ENCODE results near the gene EMID1.

The EMID1 gene

DNA sequence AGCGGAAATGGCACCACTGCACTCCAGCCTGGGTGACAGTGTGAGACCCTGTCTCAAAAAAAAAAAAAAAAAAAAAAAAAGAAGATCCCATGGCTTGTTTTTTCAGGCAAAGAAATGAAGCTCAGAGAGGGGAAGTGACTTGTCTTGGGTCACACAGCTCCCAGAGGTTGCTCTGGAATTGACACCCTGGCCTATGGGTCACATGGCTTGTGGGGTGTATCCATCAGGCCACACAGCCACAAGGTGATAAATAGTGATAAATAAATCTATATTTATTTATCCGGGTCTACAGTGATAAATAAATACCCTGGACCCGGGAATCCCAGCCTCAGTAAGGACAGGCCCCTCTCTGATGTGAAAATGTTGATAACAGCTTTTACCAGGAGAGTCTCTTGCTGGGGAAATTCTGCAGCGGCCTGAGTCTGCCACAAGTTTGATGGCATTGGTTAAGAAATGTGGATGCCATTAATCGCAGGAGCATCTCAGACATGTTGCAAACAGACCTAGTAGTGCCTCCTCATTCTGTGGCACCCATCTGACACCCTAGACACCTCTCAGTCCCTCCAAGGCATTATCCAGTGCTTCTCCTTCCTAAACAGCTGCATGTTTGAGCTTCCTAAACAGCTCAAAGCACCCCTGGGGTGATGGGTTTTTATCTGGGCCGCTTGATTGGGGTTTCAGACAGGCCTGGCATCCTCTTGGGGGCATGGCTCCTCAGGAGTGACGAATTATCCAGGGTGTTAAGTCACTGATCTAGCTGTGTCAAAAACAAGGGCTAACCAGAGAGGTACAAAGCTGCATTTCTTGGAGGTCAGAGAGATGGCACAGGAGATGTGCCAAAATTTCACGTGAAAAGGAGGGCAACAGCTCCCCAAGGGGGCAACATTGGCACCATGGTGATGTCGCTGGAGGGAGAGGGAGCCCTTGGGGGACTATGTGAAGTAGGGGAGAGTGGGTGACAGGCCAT, 1.9 kb upstream of the EMID1 start:
- no peak overlapping the region for H3K27ac ChIP-seq (ENCODE audit: low read depth, low read length)
- peaks cover 8 to 13% of the 10 kb centered on the region in 2 donors for H3K27me3 ChIP-seq (ENCODE audit: control insufficient read depth in 1 of 2, insufficient read depth in 2 of 2, low read length in 2 of 2)
- no peaks in the 10 kb centered on the region for H3K9me3 ChIP-seq (ENCODE audit: control insufficient read depth in 1 of 2, low read length in 2 of 2)
- no peak overlapping the region for H3K4me3 ChIP-seq (ENCODE audit: low read depth in 1 of 2, low read length in 2 of 2)
- no peak overlapping the region for H3K9ac ChIP-seq (ENCODE audit: low read depth in 1 of 2, low read length in 2 of 2)
- peaks cover 12 to 34% of the 10 kb centered on the region in 2 donors for H3K4me1 ChIP-seq (ENCODE audit: control insufficient read depth in 1 of 2, insufficient read depth in 2 of 2, low read length in 2 of 2)
- H3K36me3 ChIP-seq (ENCODE audit: control insufficient read depth in 1 of 2, insufficient read depth in 2 of 2, low read length in 2 of 2) = no peaks in the 10 kb centered on the region

DNA sequence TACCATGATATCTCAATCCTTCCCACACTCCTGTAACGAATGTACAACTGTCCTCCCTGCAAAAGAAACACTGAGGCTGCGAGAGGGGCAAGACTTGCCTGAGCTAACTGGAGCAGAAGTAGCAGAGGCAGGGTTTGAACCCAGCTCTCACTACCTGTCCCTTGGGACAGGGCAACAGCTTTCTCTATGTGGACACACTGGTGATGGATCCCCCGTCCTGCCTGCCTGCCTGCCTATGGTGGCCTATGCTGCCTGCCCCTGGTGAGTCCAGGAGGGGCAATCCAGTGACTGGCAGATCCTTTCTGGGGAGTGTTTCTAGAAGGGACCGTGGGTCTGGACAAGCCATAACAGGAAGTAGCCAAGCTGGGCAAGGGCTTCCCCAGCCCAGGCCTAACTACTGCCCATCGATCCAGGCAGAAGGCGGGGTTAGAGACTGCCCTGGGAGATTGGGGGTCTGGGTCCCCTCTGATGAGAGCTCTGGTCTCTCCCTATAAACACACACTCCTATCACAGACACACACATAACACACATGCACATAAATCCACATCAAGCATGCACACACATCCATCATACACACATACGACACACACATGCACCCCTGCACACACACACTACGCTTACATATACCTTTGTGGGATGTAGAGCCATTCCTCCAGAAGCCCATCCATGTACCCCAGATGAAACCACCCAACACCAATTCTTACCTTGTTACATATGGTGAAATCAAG, 1.1 kb upstream of the EMID1 start:
- no peak overlapping the region for H3K9ac ChIP-seq (ENCODE audit: low read depth in 1 of 2, low read length in 2 of 2)
- H3K27me3 ChIP-seq (ENCODE audit: control insufficient read depth in 1 of 2, insufficient read depth in 2 of 2, low read length in 2 of 2) = peaks cover 8 to 13% of the 10 kb centered on the region in 2 donors
- H3K4me3 ChIP-seq (ENCODE audit: low read depth in 1 of 2, low read length in 2 of 2) = peak overlapping the region in 1 of 2 donors; percentile 58
- peaks cover 17 to 40% of the 10 kb centered on the region in 2 donors for H3K4me1 ChIP-seq (ENCODE audit: control insufficient read depth in 1 of 2, insufficient read depth in 2 of 2, low read length in 2 of 2)
- H3K9me3 ChIP-seq (ENCODE audit: control insufficient read depth in 1 of 2, low read length in 2 of 2) = no peaks in the 10 kb centered on the region
- H3K36me3 ChIP-seq (ENCODE audit: control insufficient read depth in 1 of 2, insufficient read depth in 2 of 2, low read length in 2 of 2) = no peaks in the 10 kb centered on the region
- H3K27ac ChIP-seq (ENCODE audit: low read depth, low read length) = no peak overlapping the region

- Histone ChIP-seq H3K27ac (ENCODE audit: low read depth, low read length) (no peak overlapping the region), H3K27me3 (ENCODE audit: control insufficient read depth in 1 of 2, insufficient read depth in 2 of 2, low read length in 2 of 2) (peaks cover 8 to 13% of the 10 kb centered on the region in 2 donors)
Observed at GRCh38 chr22:29205252-29205593, 473 bp upstream of the EMID1 start.

GRCh38 chr22:29206372-29207242, 911 bp downstream of the EMID1 start:
- no peak overlapping the region for H3K27ac ChIP-seq (ENCODE audit: low read depth, low read length)
- H3K4me3 ChIP-seq (ENCODE audit: low read depth in 1 of 2, low read length in 2 of 2) = peak overlapping the region; percentile 65 to 68
- peaks cover 17 to 39% of the 10 kb centered on the region in 2 donors for H3K4me1 ChIP-seq (ENCODE audit: control insufficient read depth in 1 of 2, insufficient read depth in 2 of 2, low read length in 2 of 2)
- H3K27me3 ChIP-seq (ENCODE audit: control insufficient read depth in 1 of 2, insufficient read depth in 2 of 2, low read length in 2 of 2) = peaks cover 8 to 13% of the 10 kb centered on the region in 2 donors
- H3K9me3 ChIP-seq (ENCODE audit: control insufficient read depth in 1 of 2, low read length in 2 of 2) = no peaks in the 10 kb centered on the region
- H3K36me3 ChIP-seq (ENCODE audit: control insufficient read depth in 1 of 2, insufficient read depth in 2 of 2, low read length in 2 of 2) = no peaks in the 10 kb centered on the region
- H3K9ac ChIP-seq (ENCODE audit: low read depth in 1 of 2, low read length in 2 of 2) = peak overlapping the region; percentile 34 to 64

More at GRCh38 chr22:29205252-29205593, 473 bp upstream of the EMID1 start:
- Histone ChIP-seq H3K4me1 (ENCODE audit: control insufficient read depth in 1 of 2, insufficient read depth in 2 of 2, low read length in 2 of 2) (peaks cover 17 to 40% of the 10 kb centered on the region in 2 donors), H3K4me3 (ENCODE audit: low read depth in 1 of 2, low read length in 2 of 2) (peak overlapping the region in 1 of 2 donors; percentile 58), H3K9ac (ENCODE audit: low read depth in 1 of 2, low read length in 2 of 2) (no peak overlapping the region), H3K9me3 (ENCODE audit: control insufficient read depth in 1 of 2, low read length in 2 of 2) (no peaks in the 10 kb centered on the region), H3K36me3 (ENCODE audit: control insufficient read depth in 1 of 2, insufficient read depth in 2 of 2, low read length in 2 of 2) (no peaks in the 10 kb centered on the region)

GRCh38 chr22:29207243-29207550, 1.5 kb downstream of the EMID1 start:
- Histone ChIP-seq H3K36me3 (ENCODE audit: control insufficient read depth in 1 of 2, insufficient read depth in 2 of 2, low read length in 2 of 2) (no peaks in the 10 kb centered on the region), H3K9me3 (ENCODE audit: control insufficient read depth in 1 of 2, low read length in 2 of 2) (no peaks in the 10 kb centered on the region), H3K4me3 (ENCODE audit: low read depth in 1 of 2, low read length in 2 of 2) (no peak overlapping the region), H3K4me1 (ENCODE audit: control insufficient read depth in 1 of 2, insufficient read depth in 2 of 2, low read length in 2 of 2) (peaks cover 11 to 33% of the 10 kb centered on the region in 2 donors), H3K27ac (ENCODE audit: low read depth, low read length) (no peak overlapping the region), H3K27me3 (ENCODE audit: control insufficient read depth in 1 of 2, insufficient read depth in 2 of 2, low read length in 2 of 2) (peaks cover 8 to 13% of the 10 kb centered on the region in 2 donors), H3K9ac (ENCODE audit: low read depth in 1 of 2, low read length in 2 of 2) (no peak overlapping the region)

GRCh38 chr22:29207562-29208501, 2.1 kb downstream of the EMID1 start:
- Histone ChIP-seq H3K4me3 (ENCODE audit: low read depth in 1 of 2, low read length in 2 of 2) (no peak overlapping the region), H3K9me3 (ENCODE audit: control insufficient read depth in 1 of 2, low read length in 2 of 2) (no peaks in the 10 kb centered on the region), H3K27ac (ENCODE audit: low read depth, low read length) (no peak overlapping the region), H3K9ac (ENCODE audit: low read depth in 1 of 2, low read length in 2 of 2) (no peak overlapping the region), H3K4me1 (ENCODE audit: control insufficient read depth in 1 of 2, insufficient read depth in 2 of 2, low read length in 2 of 2) (peaks cover 5 to 27% of the 10 kb centered on the region in 2 donors), H3K27me3 (ENCODE audit: control insufficient read depth in 1 of 2, insufficient read depth in 2 of 2, low read length in 2 of 2) (peaks cover 8 to 13% of the 10 kb centered on the region in 2 donors), H3K36me3 (ENCODE audit: control insufficient read depth in 1 of 2, insufficient read depth in 2 of 2, low read length in 2 of 2) (no peaks in the 10 kb centered on the region)

DNA sequence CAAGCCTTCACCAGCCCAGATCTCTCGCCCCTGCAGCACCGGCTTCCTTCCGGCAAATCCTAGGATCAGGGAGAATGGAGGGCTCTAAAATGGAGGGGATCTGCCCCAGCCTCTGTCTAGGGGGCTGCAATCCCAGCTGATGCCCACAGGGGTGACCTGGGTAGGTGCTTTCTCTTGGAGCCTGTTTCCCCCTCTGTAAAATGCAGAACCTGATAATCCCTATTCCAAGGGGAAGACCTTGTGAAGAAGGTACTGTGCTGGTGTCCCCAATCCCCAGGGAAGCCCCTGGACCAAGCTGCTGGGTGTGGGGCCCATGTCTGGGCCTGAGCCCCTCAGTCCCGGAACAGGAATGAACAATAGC, 2.8 kb downstream of the EMID1 start:
- peaks cover 8 to 13% of the 10 kb centered on the region in 2 donors for H3K27me3 ChIP-seq (ENCODE audit: control insufficient read depth in 1 of 2, insufficient read depth in 2 of 2, low read length in 2 of 2)
- no peaks in the 10 kb centered on the region for H3K9me3 ChIP-seq (ENCODE audit: control insufficient read depth in 1 of 2, low read length in 2 of 2)
- no peaks in the 10 kb centered on the region for H3K36me3 ChIP-seq (ENCODE audit: control insufficient read depth in 1 of 2, insufficient read depth in 2 of 2, low read length in 2 of 2)
- H3K9ac ChIP-seq (ENCODE audit: low read depth in 1 of 2, low read length in 2 of 2) = no peak overlapping the region
- H3K4me3 ChIP-seq (ENCODE audit: low read depth in 1 of 2, low read length in 2 of 2) = no peak overlapping the region
- no peak overlapping the region for H3K27ac ChIP-seq (ENCODE audit: low read depth, low read length)
- peaks cover 5 to 27% of the 10 kb centered on the region in 2 donors for H3K4me1 ChIP-seq (ENCODE audit: control insufficient read depth in 1 of 2, insufficient read depth in 2 of 2, low read length in 2 of 2)

GRCh38 chr22:29208879-29209623, 3.4 kb downstream of the EMID1 start:
- Histone ChIP-seq H3K27me3 (ENCODE audit: control insufficient read depth in 1 of 2, insufficient read depth in 2 of 2, low read length in 2 of 2) (peaks cover 8 to 13% of the 10 kb centered on the region in 2 donors), H3K4me3 (ENCODE audit: low read depth in 1 of 2, low read length in 2 of 2) (no peak overlapping the region), H3K9me3 (ENCODE audit: control insufficient read depth in 1 of 2, low read length in 2 of 2) (no peaks in the 10 kb centered on the region), H3K4me1 (ENCODE audit: control insufficient read depth in 1 of 2, insufficient read depth in 2 of 2, low read length in 2 of 2) (peaks cover 5 to 27% of the 10 kb centered on the region in 2 donors), H3K9ac (ENCODE audit: low read depth in 1 of 2, low read length in 2 of 2) (no peak overlapping the region), H3K36me3 (ENCODE audit: control insufficient read depth in 1 of 2, insufficient read depth in 2 of 2, low read length in 2 of 2) (no peaks in the 10 kb centered on the region), H3K27ac (ENCODE audit: low read depth, low read length) (no peak overlapping the region)

- no peak overlapping the region for H3K9ac ChIP-seq (ENCODE audit: low read depth in 1 of 2, low read length in 2 of 2)
- H3K36me3 ChIP-seq (ENCODE audit: control insufficient read depth in 1 of 2, insufficient read depth in 2 of 2, low read length in 2 of 2) = no peaks in the 10 kb centered on the region
- no peak overlapping the region for H3K4me3 ChIP-seq (ENCODE audit: low read depth in 1 of 2, low read length in 2 of 2)
- H3K4me1 ChIP-seq (ENCODE audit: control insufficient read depth in 1 of 2, insufficient read depth in 2 of 2, low read length in 2 of 2) = peaks cover 5 to 26% of the 10 kb centered on the region in 2 donors
- H3K9me3 ChIP-seq (ENCODE audit: control insufficient read depth in 1 of 2, low read length in 2 of 2) = no peaks in the 10 kb centered on the region
- H3K27me3 ChIP-seq (ENCODE audit: control insufficient read depth in 1 of 2, insufficient read depth in 2 of 2, low read length in 2 of 2) = peaks cover 8 to 13% of the 10 kb centered on the region in 2 donors
- H3K27ac ChIP-seq (ENCODE audit: low read depth, low read length) = no peak overlapping the region
Observed at GRCh38 chr22:29209624-29209929, 3.9 kb downstream of the EMID1 start.

Measured in duodenal mucosa (tissue), 2 donors.